BE2C (cell line): ENCODE results near the gene SAMD3.

ENCODE experiments used
- DNase-seq: peaks from one replicate; pipeline ENCODE4 v3.0.0-alpha.2; 2020
- H3K27me3 ChIP-seq: fragments of 250-450 bp; sonication (Bioruptor Pico); 2 replicates; pipeline ENCODE4 v1.5.1; 2020; ENCODE audit warnings: mild to moderate bottlenecking
- H3K36me3 ChIP-seq: fragments of 250-450 bp; sonication (Bioruptor Pico); 2 replicates; pipeline ENCODE4 v1.5.1; 2020; ENCODE audit warnings: mild to moderate bottlenecking
- H3K4me1 ChIP-seq: fragments of 250-450 bp; sonication (Bioruptor Pico); 2 replicates; pipeline ENCODE4 v1.5.1; 2020
- H3K4me3 ChIP-seq: 2 replicates; pipeline ENCODE4 v1.5.1; 2011; ENCODE audit warnings: low read depth, low read length
- H3K9me3 ChIP-seq: fragments of 250-450 bp; sonication (Bioruptor Pico); 2 replicates; pipeline ENCODE4 v1.5.1; 2020
- TF ChIP-seq, protein P1 (sequence below): IDR thresholded peaks from 2 replicates; pipeline ENCODE4 v1.5.1; 2012; ENCODE audit warnings: mild to moderate bottlenecking, low read depth, low read length

The SAMD3 gene

DNA sequence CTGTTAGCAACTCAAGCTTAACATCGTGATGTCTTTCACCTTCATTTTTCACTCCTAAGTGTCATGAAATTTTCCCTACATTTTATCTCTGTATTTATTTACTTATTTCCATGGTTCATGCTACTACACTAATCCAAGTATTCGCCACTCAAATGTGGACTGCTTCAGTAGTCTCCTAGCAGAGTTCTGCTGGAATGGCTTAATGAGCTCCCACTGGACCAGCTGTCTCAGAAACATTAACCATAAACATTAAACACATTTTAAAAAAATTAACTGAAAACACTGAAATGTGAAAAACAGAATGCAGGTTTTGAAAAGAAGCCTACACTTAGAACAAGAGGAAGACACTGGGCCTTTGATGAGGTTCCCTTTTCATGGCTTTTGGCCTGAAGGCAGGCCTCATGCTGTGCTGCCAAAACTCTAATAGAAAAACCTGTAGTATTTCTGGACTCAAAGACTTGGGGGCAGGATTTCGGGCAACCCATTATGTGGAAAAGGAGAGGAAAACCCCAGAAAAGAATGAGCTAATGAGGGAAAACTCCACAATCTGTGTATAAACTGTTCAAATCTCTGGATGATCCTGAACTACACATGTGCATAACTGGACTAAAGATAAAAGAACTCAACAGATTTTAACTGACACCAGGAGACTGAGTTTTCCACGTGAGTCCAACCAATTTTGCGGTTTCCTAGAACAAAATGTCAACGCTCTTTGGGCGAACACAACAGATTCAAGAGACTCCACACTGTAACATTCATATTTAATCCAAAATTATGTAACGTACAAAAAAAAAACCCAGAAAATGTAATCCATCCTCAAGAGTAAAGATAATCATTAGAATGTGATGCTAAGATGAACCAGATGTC, 33.0 kb downstream of the SAMD3 start:
- H3K4me3 ChIP-seq: no peak overlapping the region

DNA sequence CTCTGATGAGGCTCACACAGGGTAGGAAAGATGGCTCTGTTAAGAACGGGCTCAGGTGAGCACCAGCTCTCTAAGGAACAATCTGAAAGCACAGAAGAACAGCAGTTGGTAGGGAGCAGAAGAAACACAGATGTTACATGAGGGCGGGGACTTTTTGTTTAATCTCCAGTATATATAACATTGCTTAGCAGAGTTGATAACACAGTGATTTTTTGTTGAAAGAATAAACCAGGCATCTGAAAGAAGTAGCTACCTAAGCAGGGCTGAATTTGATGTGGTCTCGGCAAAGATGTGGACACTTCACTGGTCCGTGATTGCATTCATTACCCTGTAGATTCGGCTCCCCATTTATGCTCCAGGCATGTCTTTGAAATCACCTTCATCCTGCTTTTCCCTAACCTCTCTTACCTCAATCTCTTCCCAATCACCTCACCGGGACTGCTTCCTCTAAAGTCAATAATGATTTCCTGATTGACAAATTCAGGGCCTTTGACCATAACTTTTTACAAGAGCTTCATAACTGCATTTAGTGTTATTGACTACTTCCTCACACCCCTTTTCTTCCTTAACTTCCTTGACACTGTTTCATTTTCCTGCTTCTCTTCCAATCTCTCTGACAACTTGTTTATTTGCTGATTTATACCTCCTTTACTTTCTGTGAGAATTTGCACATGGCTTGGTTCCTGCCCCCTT, 34.4 kb downstream of the SAMD3 start:
- no peaks in the 10 kb centered on the region for H3K9me3 ChIP-seq
- no peak for DNase-seq
- TF ChIP-seq, protein P1, sequence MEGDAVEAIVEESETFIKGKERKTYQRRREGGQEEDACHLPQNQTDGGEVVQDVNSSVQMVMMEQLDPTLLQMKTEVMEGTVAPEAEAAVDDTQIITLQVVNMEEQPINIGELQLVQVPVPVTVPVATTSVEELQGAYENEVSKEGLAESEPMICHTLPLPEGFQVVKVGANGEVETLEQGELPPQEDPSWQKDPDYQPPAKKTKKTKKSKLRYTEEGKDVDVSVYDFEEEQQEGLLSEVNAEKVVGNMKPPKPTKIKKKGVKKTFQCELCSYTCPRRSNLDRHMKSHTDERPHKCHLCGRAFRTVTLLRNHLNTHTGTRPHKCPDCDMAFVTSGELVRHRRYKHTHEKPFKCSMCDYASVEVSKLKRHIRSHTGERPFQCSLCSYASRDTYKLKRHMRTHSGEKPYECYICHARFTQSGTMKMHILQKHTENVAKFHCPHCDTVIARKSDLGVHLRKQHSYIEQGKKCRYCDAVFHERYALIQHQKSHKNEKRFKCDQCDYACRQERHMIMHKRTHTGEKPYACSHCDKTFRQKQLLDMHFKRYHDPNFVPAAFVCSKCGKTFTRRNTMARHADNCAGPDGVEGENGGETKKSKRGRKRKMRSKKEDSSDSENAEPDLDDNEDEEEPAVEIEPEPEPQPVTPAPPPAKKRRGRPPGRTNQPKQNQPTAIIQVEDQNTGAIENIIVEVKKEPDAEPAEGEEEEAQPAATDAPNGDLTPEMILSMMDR: no peak

More for the DNA sequence above, 33.0 kb downstream of the SAMD3 start:
- Histone ChIP-seq H3K36me3 (no peaks in the 10 kb centered on the region), H3K9me3 (no peaks in the 10 kb centered on the region), H3K4me1 (no peaks in the 10 kb centered on the region), H3K27me3 (0 out of 2 replicates have a peak, but pooled peaks cover 2% of the 10 kb centered on the region)
- TF ChIP-seq, protein P1: no peak
- DNase-seq: no peak

DNA sequence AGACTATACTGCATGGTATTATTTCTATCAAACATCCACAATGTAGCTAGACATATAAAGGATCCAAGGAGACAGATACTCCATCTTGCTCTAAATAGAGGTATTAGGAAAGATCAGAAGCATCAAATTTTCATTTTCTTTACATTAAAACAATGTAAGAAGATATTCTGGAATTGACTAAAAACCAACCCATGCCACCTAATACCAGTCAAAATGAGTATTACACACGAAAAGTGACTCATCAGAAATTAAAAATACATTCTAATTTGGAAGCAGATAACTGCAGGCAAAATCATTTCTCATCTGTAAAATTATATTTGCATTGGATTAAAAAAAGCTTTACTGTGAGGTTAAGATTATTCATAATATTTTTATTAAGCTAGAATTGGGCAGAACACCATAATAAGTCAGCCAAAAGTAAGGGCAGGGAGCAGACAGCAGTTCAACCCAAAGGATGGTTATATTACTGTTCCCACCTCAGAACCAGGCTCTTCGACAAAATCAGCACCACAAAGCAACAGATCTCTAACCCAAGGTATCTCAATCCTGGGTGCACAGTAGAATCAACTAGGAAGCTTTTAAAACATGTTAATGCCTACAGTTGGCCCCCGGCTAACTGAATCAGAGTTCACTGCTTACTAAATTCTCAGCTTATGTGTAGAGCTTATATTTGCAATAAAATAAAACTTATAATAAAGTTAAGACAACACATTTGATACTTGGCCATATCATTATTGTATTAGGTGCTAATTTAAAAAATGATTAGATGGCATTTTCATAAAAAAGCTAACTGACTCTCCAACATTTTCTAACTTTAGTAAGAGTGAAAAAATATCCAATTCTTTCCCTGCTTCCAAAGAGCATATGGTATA, 35.2 kb downstream of the SAMD3 start:
- Histone ChIP-seq H3K4me3 (no peak overlapping the region), H3K27me3 (0 out of 2 replicates have a peak, but pooled peaks cover 2% of the 10 kb centered on the region), H3K4me1 (no peaks in the 10 kb centered on the region), H3K9me3 (no peaks in the 10 kb centered on the region), H3K36me3 (no peaks in the 10 kb centered on the region)
- TF ChIP-seq, protein P1: no peak
- DNase-seq: no peak

More for the DNA sequence above, 34.4 kb downstream of the SAMD3 start:
- Histone ChIP-seq H3K36me3 (no peaks in the 10 kb centered on the region), H3K27me3 (0 out of 2 replicates have a peak, but pooled peaks cover 2% of the 10 kb centered on the region), H3K4me1 (no peaks in the 10 kb centered on the region), H3K4me3 (no peak overlapping the region)

DNA sequence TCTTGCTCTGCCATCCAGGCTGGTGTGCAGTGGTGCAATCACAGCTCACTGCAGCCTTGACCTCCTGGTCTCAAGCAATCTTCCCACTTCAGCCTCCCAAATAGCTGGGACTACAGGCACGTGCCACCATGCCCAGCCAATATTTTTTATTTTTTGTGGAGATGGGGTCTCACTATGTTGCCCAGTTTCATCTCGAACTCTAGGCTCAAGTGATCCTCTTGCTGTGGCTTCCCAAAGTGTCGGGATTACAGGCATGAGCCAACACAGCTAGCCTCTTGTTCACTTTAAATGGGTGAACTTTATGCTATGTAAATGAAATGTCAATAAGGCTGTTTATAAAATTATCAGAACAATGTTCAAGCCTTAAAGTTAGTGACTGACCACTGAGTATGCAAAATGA, 37.1 kb downstream of the SAMD3 start:
- H3K4me3 ChIP-seq: no peak overlapping the region
- TF ChIP-seq, protein P1: no peak
- no peaks in the 10 kb centered on the region for H3K4me1 ChIP-seq

DNA sequence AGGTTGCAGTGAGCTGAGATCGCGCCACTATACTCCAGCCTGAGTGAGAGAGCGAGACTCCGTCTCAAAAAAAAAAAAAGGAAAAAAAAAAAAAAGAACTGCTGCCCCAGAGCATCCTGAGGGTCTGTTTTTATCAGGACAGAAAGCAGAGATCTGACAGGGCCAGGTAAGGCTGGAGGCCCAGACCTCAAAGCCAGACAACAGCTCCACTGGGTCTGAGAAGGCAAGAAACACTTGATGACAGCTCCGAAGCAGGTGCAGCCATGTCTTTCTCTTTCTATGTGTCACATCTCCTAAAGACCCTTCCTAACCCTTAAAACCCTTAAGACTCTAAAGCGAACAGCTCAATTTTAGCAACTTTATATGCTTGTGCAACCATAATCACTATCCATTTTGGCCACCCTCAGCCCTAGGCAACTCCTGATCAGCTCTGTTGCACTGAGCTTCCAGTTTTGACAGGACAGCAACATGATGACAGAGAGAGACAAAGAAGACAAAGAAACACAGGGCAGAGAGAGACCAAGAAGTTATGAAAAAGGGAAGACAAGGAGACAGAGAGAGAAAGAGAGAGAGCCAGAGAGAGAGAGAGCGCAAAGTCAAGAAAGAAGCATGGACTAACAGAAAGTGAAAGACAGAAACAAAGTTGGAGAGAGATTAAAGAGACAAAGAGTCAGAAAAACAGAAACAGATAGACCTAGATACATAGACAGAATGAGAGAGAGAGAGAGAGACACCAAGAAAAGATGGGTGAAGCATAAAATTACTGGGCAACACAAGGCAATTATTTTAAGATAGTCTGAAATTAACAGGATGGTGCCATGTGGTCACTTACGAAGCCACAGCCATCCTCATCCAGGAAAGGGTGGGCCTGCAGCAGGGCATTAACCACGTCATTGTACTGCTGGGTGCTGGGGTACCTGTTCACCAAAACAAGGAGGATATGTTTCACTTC, 39.2 kb downstream of the SAMD3 start:
- Histone ChIP-seq H3K36me3 (no peaks in the 10 kb centered on the region), H3K27me3 (no peaks in the 10 kb centered on the region), H3K9me3 (no peaks in the 10 kb centered on the region), H3K4me3 (no peak overlapping the region), H3K4me1 (no peaks in the 10 kb centered on the region)
- TF ChIP-seq, protein P1: no peak
- no peak for DNase-seq

More for the DNA sequence above, 37.1 kb downstream of the SAMD3 start:
- no peak for DNase-seq
- Histone ChIP-seq H3K27me3 (no peaks in the 10 kb centered on the region), H3K9me3 (no peaks in the 10 kb centered on the region), H3K36me3 (no peaks in the 10 kb centered on the region)
